Endothelial cell (in vitro differentiated cells): Measurements from ENCODE around the gene CCDC97. TPM values are rescaled to one million over a fixed set of nuclear protein-coding genes. Genes with fewer than 3 reads are reported as not detected.

Source experiments
- DNase-seq: peaks from one replicate; pipeline ENCODE4 v3.0.0; 2021; ENCODE audit warnings: low spot score
- H3K27ac Mint-ChIP-seq: one replicate; pipeline ENCODE4 v1.8.0; 2021; ENCODE audit warnings: mixed read lengths, inconsistent platforms; ENCODE audit not compliant: unreplicated experiment
- H3K27me3 Mint-ChIP-seq: one replicate; pipeline ENCODE4 v1.8.0; 2021; ENCODE audit warnings: mild to moderate bottlenecking, moderate library complexity, mixed read lengths, inconsistent platforms; ENCODE audit not compliant: unreplicated experiment
- H3K36me3 Mint-ChIP-seq: one replicate; pipeline ENCODE4 v1.8.0; 2021; ENCODE audit warnings: mild to moderate bottlenecking, low read depth, mixed read lengths, inconsistent platforms; ENCODE audit not compliant: unreplicated experiment
- H3K4me1 Mint-ChIP-seq: one replicate; pipeline ENCODE4 v1.8.0; 2021; ENCODE audit warnings: mild to moderate bottlenecking, mixed read lengths, inconsistent platforms; ENCODE audit not compliant: unreplicated experiment
- H3K4me3 Mint-ChIP-seq: one replicate; pipeline ENCODE4 v1.8.0; 2021; ENCODE audit warnings: mild to moderate bottlenecking, mixed read lengths, inconsistent platforms; ENCODE audit not compliant: unreplicated experiment
- H3K9me3 Mint-ChIP-seq: one replicate; pipeline ENCODE4 v1.8.0; 2021; ENCODE audit warnings: mixed read lengths, inconsistent platforms; ENCODE audit not compliant: unreplicated experiment
- total RNA-seq: library from RNA; stranded (reverse); fragmentation: NEBNext Ultra II Directional; extraction: Animal tissue kit (Norgen Biotek cat#: 25700); gene quantifications from one replicate; pipeline ENCODE4 v1.2.1, GENCODE V29; 2021; ENCODE audit not compliant: unreplicated experiment
- TF ChIP-seq, protein P1 (sequence below): fragments of 200-600 bp; sonication (generic); IDR thresholded peaks from one replicate; pipeline ENCODE4 v1.5.0; 2021; ENCODE audit warnings: antibody characterized with exemption; ENCODE audit not compliant: unreplicated experiment

The CCDC97 gene
- total RNA-seq, 1 donor from 2014 or later, result 28.6 TPM

GRCh38 chr19:41350735-41351338, 40.9 kb downstream of the CCDC97 start:
- Mint-ChIP-seq H3K9me3 (peaks cover 4% of the 10 kb centered on the region), H3K4me3 (peak overlapping the region; percentile 99), H3K36me3 (peaks cover 29% of the 10 kb centered on the region), H3K27ac (peak overlapping the region; percentile 89), H3K4me1 (peaks cover 31% of the 10 kb centered on the region), H3K27me3 (peaks cover 22% of the 10 kb centered on the region)
- TF ChIP-seq, protein P1, sequence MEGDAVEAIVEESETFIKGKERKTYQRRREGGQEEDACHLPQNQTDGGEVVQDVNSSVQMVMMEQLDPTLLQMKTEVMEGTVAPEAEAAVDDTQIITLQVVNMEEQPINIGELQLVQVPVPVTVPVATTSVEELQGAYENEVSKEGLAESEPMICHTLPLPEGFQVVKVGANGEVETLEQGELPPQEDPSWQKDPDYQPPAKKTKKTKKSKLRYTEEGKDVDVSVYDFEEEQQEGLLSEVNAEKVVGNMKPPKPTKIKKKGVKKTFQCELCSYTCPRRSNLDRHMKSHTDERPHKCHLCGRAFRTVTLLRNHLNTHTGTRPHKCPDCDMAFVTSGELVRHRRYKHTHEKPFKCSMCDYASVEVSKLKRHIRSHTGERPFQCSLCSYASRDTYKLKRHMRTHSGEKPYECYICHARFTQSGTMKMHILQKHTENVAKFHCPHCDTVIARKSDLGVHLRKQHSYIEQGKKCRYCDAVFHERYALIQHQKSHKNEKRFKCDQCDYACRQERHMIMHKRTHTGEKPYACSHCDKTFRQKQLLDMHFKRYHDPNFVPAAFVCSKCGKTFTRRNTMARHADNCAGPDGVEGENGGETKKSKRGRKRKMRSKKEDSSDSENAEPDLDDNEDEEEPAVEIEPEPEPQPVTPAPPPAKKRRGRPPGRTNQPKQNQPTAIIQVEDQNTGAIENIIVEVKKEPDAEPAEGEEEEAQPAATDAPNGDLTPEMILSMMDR, result no peak
- DNase-seq, result no peak

GRCh38 chr19:41351339-41352245, 41.6 kb downstream of the CCDC97 start:
- DNase-seq, result peak; percentile 63
- peak overlapping the region; percentile 89 for H3K27ac Mint-ChIP-seq
- peaks cover 31% of the 10 kb centered on the region for H3K4me1 Mint-ChIP-seq
- H3K4me3 Mint-ChIP-seq, result peak overlapping the region; percentile 100
- TF ChIP-seq, protein P1, result no peak
- peaks cover 4% of the 10 kb centered on the region for H3K9me3 Mint-ChIP-seq
- H3K27me3 Mint-ChIP-seq, result peaks cover 22% of the 10 kb centered on the region
- peaks cover 25% of the 10 kb centered on the region for H3K36me3 Mint-ChIP-seq

GRCh38 chr19:41352279-41352608, 42.3 kb downstream of the CCDC97 start:
- peaks cover 25% of the 10 kb centered on the region for H3K36me3 Mint-ChIP-seq
- peak overlapping the region; percentile 100 for H3K4me3 Mint-ChIP-seq
- H3K9me3 Mint-ChIP-seq, result peaks cover 4% of the 10 kb centered on the region
- peak overlapping the region; percentile 88 for H3K27ac Mint-ChIP-seq
- H3K27me3 Mint-ChIP-seq, result peaks cover 22% of the 10 kb centered on the region
- TF ChIP-seq, protein P1, result no peak
- DNase-seq, result no peak
- peaks cover 36% of the 10 kb centered on the region for H3K4me1 Mint-ChIP-seq

DNA sequence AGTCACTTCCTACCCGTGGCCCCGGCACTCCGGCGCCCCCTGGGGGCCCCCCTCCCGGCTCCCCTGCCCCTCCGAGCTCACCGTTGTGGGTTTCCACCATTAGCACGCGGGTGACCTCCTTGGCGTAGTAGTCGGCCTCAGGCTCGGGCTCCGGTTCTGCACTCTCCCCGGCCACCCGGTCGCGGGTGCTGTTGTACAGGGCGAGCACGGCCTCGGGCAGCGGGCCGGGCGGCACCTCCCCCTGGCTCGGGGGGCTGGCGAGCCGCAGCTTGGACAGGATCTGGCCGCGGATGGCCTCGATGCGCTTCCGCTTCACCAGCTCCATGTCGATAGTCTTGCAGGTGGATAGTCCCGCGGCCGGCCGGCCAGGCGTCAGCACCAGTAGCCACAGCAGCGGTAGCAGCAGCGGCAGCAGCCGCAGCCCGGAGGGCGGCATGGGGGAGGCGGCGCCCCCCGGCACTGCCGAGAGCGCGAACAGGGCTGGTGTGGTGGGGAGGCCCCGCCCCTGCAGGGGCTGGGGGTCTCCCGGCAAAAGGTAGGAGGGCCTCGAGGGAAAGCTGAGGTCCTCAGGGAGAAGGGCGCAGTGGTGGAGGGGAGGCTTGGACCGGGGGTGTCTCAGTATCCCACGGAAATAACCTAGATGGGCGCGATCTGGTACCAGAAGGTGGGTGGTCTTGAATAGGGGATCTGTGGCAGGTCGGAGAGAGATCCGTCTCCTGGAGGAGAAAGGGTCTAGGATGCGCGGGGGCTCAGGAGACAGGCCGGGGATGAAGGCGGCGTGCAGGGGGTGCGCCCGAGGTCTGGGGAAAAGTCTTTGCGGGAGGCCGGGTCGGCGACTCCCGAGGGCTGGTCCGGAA, 42.9 kb downstream of the CCDC97 start:
- H3K36me3 Mint-ChIP-seq, result peaks cover 25% of the 10 kb centered on the region
- peak overlapping the region; percentile 100 for H3K4me3 Mint-ChIP-seq
- H3K27ac Mint-ChIP-seq, result peak overlapping the region; percentile 89
- H3K9me3 Mint-ChIP-seq, result peaks cover 4% of the 10 kb centered on the region
- peaks cover 22% of the 10 kb centered on the region for H3K27me3 Mint-ChIP-seq
- DNase-seq, result peak; percentile 75
- peaks cover 38% of the 10 kb centered on the region for H3K4me1 Mint-ChIP-seq
- TF ChIP-seq, protein P1, result peak; percentile 61
